K562 (cell line): Measurements from ENCODE around the gene TSTD1. TPM values are rescaled to one million over a fixed set of nuclear protein-coding genes. Genes with fewer than 3 reads are reported as not detected.

Experiments
- ATF7 ChIP-seq: fragments of 450-650 bp; IDR thresholded peaks from 2 replicates; pipeline ENCODE4 v1.7.1; 2014; ENCODE audit warnings: mild to moderate bottlenecking, moderate library complexity
- HNRNPK ChIP-seq: fragments of 200-400 bp; formaldehyde crosslinking; IDR thresholded peaks from one replicate; pipeline ENCODE4 v1.6.1; 2018; ENCODE audit warnings: mild to moderate bottlenecking, low read depth, low read length; ENCODE audit not compliant: poor library complexity, severe bottlenecking
- KDM4B ChIP-seq, 2 experiments: fragments of 450-650 bp in 1 of 2; sonication (generic) in 1 of 2; IDR thresholded peaks; 2 replicates each; pipeline ENCODE4 v1.6.1; 2016 to 2017; ENCODE audit warnings: borderline replicate concordance in 2 of 2, antibody characterized with exemption in 1 of 2, low read depth in 1 of 2, mild to moderate bottlenecking in 1 of 2
- KLF6 ChIP-seq: fragments of 250-450 bp; sonication (Bioruptor Pico); IDR thresholded peaks from 2 replicates; pipeline ENCODE4 v1.4.0; 2020; ENCODE audit warnings: mild to moderate bottlenecking, moderate library complexity, borderline replicate concordance
- NBN ChIP-seq: fragments of 450-650 bp; IDR thresholded peaks from 2 replicates; pipeline ENCODE4 v1.6.1; 2016; ENCODE audit warnings: low read depth, mild to moderate bottlenecking
- NFIC ChIP-seq: fragments of 450-650 bp; IDR thresholded peaks from 2 replicates; pipeline ENCODE4 v1.6.1; 2017; ENCODE audit warnings: mild to moderate bottlenecking, inconsistent platforms
- NUFIP1 ChIP-seq: fragments of 450-650 bp; IDR thresholded peaks from 2 replicates; pipeline ENCODE4 v1.6.1; 2018; ENCODE audit not compliant: partially characterized antibody
- PHF8 ChIP-seq: fragments of 200-600 bp; sonication (generic); IDR thresholded peaks from 2 replicates; pipeline ENCODE4 v1.6.1; 2012; ENCODE audit warnings: mixed run types, mild to moderate bottlenecking, inconsistent platforms, low read length, moderate library complexity, borderline replicate concordance
- RBM15 ChIP-seq: fragments of 200-400 bp; formaldehyde crosslinking; IDR thresholded peaks from 2 replicates; pipeline ENCODE4 v1.6.1; 2018; ENCODE audit warnings: mild to moderate bottlenecking, low read length, moderate library complexity; ENCODE audit not compliant: insufficient read depth
- SMARCB1 ChIP-seq: IDR thresholded peaks from 2 replicates; pipeline ENCODE4 v1.6.1; 2011; ENCODE audit warnings: improper control_type of control experiment, low read depth; ENCODE audit not compliant: insufficient read length
- TAL1 ChIP-seq: fragments of 450-650 bp; IDR thresholded peaks from 2 replicates; pipeline ENCODE4 v1.6.1; 2016; ENCODE audit warnings: mild to moderate bottlenecking
- XRCC5 ChIP-seq: fragments of 200-400 bp; formaldehyde crosslinking; IDR thresholded peaks from 2 replicates; pipeline ENCODE4 v1.6.1; 2017; ENCODE audit warnings: low read depth, mild to moderate bottlenecking, low read length
- ZBTB7A ChIP-seq: IDR thresholded peaks from 2 replicates; pipeline ENCODE4 v1.6.1; 2011; ENCODE audit warnings: low read depth, mild to moderate bottlenecking, low read length, moderate library complexity, borderline replicate concordance; ENCODE audit not compliant: control insufficient read depth
- ZNF175 ChIP-seq: fragments of 200-800 bp; sonication (Bioruptor generic); IDR thresholded peaks from 2 replicates; pipeline ENCODE4 v1.6.1; 2016; ENCODE audit warnings: low read depth, mild to moderate bottlenecking, missing genetic modification characterization, missing compliant biosample characterization
- ZNF23 ChIP-seq: fragments of 250-450 bp; sonication (Bioruptor Pico); IDR thresholded peaks from 2 replicates; pipeline ENCODE4 v1.4.0; 2020; ENCODE audit warnings: mild to moderate bottlenecking
- polyA plus RNA-seq, 8 experiments: library from polyadenylated mRNA; depleted of rRNA in 4 of 8; stranded (reverse) in 5 of 8; unstranded in 3 of 8; fragments of >200 nt; fragmentation: Nextera tagmentation in 2 of 8; fragmentation: Illumina TruSeq in 1 of 8; extraction: Ambion mirVana in 2 of 8; extraction: Trizol in 1 of 8; gene quantifications; 2 replicates each; pipeline versions ENCODE4 v1.2.1 to v1.2.3, GENCODE V29; 2011 to 2014; ENCODE audit warnings: inconsistent platforms in 1 of 8, missing spikeins in 1 of 8
- total RNA-seq, 7 experiments: library from RNA; depleted of rRNA in 6 of 7; stranded (reverse); fragments of >200 nt in 6 of 7; fragmentation: Illumina TruSeq in 2 of 7; extraction: Trizol in 2 of 7; gene quantifications; 2 replicates each; pipeline versions ENCODE4 v1.2.1 to v1.2.3, GENCODE V29; 2011 to 2021; ENCODE audit warnings: low replicate concordance in 1 of 7
- TF ChIP-seq, protein P1 (sequence below): IDR thresholded peaks from 2 replicates; pipeline ENCODE4 v1.6.1; 2011; ENCODE audit warnings: borderline replicate concordance, low read depth, mild to moderate bottlenecking, moderate library complexity, low read length; ENCODE audit not compliant: insufficient read depth, poor library complexity, severe bottlenecking
- TF ChIP-seq, protein P2 (sequence below): sonication (generic); formaldehyde crosslinking; IDR thresholded peaks from 2 replicates; pipeline ENCODE4 v1.8.1; 2023; ENCODE audit warnings: mild to moderate bottlenecking, missing genetic modification reagents
- TF ChIP-seq, protein P3 (sequence below): sonication (generic); formaldehyde crosslinking; IDR thresholded peaks from 2 replicates; pipeline ENCODE4 v1.8.0; 2023; ENCODE audit warnings: mild to moderate bottlenecking, missing genetic modification reagents

Gene TSTD1
- total and polyA plus RNA-seq, 9 of the 15 experiments (the other 6 are each of a cell fraction or from before 2014, with no cell fraction given), result 0.23 to 0.53 TPM; not detected in 7

DNA sequence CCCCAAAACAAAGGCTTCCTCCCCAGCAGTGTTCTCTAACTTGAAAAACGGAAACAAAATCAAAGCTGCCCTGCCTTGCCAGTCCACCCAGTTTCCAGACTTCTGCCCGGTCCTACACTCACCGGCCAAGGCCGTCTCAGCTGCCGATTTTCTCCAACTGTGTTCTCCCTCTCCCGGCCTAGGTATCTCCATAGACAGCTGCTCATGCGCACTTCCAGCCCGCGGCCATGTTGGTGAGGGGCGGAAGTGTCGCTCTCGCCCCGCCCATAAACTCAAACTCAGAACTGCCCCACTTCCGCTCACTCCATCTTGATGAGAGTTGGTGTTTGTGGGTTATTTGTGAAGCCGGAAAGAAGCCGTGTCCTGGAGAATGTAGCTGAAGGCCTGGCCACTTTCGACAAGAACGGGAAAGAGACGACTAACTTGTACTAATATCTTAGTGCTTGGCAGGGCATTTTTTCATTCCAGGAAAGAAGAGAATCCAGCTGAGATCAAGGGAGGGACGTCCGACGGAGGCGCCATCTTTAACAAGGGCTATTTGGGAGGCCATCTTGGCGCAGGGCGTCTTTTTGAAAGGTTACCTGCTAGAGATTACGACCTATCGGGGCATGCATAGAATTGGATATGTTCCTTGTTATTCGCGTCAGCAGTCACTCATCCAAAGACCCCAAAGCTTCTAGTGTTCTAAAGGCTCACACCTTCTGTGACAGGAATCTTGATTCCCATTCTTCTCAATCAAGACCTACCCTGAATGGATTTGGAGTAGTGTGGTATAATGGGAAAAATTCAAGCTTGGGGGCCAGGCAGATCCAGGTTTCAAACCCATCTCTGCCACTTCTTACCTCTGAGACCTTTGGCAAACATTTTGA lies 7.2 kb upstream of the TSTD1 start, which contains the start of gene USF1 (continued):
- TF ChIP-seq, protein P1, sequence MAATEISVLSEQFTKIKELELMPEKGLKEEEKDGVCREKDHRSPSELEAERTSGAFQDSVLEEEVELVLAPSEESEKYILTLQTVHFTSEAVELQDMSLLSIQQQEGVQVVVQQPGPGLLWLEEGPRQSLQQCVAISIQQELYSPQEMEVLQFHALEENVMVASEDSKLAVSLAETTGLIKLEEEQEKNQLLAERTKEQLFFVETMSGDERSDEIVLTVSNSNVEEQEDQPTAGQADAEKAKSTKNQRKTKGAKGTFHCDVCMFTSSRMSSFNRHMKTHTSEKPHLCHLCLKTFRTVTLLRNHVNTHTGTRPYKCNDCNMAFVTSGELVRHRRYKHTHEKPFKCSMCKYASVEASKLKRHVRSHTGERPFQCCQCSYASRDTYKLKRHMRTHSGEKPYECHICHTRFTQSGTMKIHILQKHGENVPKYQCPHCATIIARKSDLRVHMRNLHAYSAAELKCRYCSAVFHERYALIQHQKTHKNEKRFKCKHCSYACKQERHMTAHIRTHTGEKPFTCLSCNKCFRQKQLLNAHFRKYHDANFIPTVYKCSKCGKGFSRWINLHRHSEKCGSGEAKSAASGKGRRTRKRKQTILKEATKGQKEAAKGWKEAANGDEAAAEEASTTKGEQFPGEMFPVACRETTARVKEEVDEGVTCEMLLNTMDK, result peak; percentile 20
- TF ChIP-seq ZBTB7A, result no peak
- 0 out of 2 replicates have a peak, but pooled peaks have one; percentile 12 for TF ChIP-seq NFIC
- TF ChIP-seq XRCC5, result no peak
- TF ChIP-seq, protein P2, sequence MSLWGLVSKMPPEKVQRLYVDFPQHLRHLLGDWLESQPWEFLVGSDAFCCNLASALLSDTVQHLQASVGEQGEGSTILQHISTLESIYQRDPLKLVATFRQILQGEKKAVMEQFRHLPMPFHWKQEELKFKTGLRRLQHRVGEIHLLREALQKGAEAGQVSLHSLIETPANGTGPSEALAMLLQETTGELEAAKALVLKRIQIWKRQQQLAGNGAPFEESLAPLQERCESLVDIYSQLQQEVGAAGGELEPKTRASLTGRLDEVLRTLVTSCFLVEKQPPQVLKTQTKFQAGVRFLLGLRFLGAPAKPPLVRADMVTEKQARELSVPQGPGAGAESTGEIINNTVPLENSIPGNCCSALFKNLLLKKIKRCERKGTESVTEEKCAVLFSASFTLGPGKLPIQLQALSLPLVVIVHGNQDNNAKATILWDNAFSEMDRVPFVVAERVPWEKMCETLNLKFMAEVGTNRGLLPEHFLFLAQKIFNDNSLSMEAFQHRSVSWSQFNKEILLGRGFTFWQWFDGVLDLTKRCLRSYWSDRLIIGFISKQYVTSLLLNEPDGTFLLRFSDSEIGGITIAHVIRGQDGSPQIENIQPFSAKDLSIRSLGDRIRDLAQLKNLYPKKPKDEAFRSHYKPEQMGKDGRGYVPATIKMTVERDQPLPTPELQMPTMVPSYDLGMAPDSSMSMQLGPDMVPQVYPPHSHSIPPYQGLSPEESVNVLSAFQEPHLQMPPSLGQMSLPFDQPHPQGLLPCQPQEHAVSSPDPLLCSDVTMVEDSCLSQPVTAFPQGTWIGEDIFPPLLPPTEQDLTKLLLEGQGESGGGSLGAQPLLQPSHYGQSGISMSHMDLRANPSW (CRISPR knock-in tag), result peak; percentile 98
- TF ChIP-seq PHF8, result peak; percentile 92
- peak; percentile 64; the same call in 1 of the 2 replicates for TF ChIP-seq NBN
- no peak for TF ChIP-seq SMARCB1
- no peak for TF ChIP-seq NUFIP1
- peak; percentile 67; the same call in 1 of the 2 replicates for TF ChIP-seq KLF6
- TF ChIP-seq, protein P3, sequence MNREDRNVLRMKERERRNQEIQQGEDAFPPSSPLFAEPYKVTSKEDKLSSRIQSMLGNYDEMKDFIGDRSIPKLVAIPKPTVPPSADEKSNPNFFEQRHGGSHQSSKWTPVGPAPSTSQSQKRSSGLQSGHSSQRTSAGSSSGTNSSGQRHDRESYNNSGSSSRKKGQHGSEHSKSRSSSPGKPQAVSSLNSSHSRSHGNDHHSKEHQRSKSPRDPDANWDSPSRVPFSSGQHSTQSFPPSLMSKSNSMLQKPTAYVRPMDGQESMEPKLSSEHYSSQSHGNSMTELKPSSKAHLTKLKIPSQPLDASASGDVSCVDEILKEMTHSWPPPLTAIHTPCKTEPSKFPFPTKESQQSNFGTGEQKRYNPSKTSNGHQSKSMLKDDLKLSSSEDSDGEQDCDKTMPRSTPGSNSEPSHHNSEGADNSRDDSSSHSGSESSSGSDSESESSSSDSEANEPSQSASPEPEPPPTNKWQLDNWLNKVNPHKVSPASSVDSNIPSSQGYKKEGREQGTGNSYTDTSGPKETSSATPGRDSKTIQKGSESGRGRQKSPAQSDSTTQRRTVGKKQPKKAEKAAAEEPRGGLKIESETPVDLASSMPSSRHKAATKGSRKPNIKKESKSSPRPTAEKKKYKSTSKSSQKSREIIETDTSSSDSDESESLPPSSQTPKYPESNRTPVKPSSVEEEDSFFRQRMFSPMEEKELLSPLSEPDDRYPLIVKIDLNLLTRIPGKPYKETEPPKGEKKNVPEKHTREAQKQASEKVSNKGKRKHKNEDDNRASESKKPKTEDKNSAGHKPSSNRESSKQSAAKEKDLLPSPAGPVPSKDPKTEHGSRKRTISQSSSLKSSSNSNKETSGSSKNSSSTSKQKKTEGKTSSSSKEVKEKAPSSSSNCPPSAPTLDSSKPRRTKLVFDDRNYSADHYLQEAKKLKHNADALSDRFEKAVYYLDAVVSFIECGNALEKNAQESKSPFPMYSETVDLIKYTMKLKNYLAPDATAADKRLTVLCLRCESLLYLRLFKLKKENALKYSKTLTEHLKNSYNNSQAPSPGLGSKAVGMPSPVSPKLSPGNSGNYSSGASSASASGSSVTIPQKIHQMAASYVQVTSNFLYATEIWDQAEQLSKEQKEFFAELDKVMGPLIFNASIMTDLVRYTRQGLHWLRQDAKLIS (CRISPR knock-in tag), result peak; percentile 3; the same call in 1 of the 2 replicates
- peak; percentile 39 for TF ChIP-seq ATF7
- TF ChIP-seq TAL1, result no peak
- peak in 1 of 2 experiments; percentile 86; a peak in 1 of 4 replicates for TF ChIP-seq KDM4B (IDR thresholded peaks at IDR 0.05; ENCODE audit: borderline replicate concordance in 2 of 2, low read depth in 1 of 2)
- TF ChIP-seq RBM15, result no peak
- no peak for TF ChIP-seq ZNF23 (CRISPR knock-in tag)
- peak; percentile 90 for TF ChIP-seq ZNF175
- no peak for TF ChIP-seq HNRNPK
